Renal cortical epithelial cell (primary cell): Measurements from ENCODE around the gene SNX14. TPM values are rescaled to one million over a fixed set of nuclear protein-coding genes. Genes with fewer than 3 reads are reported as not detected.
"Not testable (repeated sequence)": the region's sequence is repeated elsewhere in the genome, so short reads cannot be mapped to it uniquely, and the experiment has no call there.

Source experiments
- DNase-seq: peaks from one replicate; pipeline ENCODE4 v3.0.0-alpha.2; 2011; ENCODE audit warnings: low read depth
- total RNA-seq: library from RNA; depleted of rRNA; stranded (reverse); fragments of >200 nt; gene quantifications from 2 replicates; pipeline ENCODE4 v1.2.3, GENCODE V29; 2014

SNX14 gene
- total RNA-seq, 1 donor from 2014 or later: 179 TPM

DNA sequence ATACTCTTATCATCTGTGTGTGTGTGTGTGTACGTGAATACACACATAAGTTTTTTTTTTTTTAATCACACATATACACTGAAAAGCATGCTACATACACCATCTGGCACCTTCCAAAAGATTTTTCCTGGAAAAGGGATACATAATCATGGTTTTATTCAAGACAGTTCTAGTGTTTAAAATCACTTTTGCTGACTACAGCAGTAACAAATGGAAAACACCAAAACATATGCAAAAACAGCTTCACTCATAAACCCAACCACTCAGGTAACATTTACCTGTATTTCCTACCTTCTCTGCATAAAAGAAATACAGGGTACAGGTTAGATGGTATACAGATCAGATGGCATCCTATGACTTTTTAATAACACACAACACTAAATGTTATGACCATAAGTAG is 2.5 kb downstream of the SNX14 start:
- DNase-seq: no peak

GRCh38 chr6:85585741-85586140 is 7.9 kb downstream of the SNX14 start:
- no peak for DNase-seq

DNA sequence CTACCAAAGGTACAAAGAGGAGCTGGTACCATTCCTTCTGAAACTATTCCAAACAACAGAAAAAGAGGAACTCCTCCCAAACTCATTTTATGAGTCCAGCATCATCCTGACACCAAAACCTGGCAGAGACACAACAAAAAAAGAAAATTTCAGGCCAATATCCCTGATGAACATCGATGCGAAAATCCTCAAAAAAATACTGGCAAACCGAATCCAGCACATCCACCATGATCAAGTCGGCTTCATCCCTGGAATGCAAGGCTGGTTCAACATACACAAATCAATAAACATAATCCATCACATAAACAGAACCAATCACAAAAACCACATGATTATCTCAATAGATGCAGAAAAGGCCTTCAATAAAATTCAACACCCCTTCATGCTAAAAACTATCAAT is 10.8 kb downstream of the SNX14 start:
- not testable (repeated sequence) for DNase-seq

DNA sequence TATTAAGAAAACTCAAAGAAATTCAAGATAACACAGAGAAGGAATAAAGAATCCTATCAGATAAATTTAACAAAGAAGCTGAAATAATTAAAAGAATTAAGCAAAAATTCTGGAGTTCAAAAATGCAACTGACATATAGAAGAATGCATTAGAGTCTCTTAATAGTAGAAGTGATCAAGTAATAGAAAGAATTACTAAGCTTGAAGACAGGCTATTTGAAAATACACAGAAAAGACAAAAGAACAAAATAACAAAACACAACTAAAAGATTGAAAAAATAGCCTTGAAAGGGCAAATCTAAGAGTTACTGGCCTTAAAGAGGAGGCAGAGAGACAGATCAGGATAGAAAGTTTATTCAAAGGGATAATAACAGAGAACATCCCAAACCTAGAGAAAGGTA is 12.1 kb downstream of the SNX14 start:
- DNase-seq: no peak

GRCh38 chr6:85580878-85581267 is 12.8 kb downstream of the SNX14 start:
- peak; percentile 67 for DNase-seq

DNA sequence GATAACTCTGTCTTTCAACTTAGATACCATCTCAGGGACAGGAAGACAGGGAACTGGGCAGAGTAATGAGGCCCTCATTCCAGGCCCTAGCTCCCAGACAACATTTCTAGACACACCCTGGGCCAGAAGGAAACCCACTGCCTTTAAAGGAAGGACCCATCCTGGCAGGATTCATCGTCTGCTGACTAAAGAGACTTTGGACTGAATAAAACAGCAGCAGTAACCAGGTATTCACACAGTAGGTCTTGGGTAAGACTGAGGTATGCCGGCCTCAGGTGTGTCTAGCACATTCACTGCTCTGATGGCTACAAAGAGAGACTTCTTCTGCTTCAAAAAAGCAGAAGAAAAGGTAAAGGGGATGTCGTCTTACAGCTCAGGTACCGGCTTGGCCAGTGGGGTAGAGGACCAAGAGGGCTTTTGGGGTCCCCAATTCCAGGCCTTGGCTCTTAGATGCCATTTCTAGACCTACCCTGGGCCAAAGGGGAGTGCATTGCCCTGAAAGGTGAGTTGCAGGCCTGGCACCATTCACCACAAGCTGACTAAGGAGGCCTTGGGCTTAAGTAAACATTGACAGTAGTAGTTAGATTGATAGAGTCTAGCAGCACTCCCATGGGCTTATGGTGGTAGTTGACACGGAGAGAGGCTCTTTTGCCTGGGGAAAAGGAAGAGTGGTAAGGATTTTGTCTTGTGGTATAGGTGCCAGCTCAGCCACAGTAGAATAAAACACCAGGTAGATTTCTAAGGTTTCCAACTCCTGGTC is 13.4 kb downstream of the SNX14 start:
- DNase-seq: peak; percentile 59

- DNase-seq: no peak
Observed at GRCh38 chr6:85579581-85579980, 14.1 kb downstream of the SNX14 start.

DNA sequence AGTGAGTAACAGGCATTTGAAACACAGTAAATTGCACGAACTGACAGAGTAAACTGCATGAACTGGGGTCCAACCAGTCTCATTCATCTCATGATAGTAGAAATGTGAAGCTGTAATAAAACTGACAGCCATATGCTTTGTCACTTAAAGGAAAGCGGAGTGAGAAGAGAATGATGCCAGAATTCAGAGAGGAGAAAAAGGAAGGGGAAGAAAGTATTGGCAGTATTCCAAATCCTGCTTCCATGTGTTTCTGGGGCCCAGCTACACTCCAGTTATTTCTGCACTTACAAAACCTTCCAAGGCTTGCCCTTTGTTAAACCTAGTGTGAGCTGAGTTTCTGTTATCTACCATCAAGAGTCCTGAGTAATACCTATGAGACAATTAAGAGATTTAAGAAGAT is 17.2 kb downstream of the SNX14 start:
- DNase-seq: no peak

- DNase-seq: peak; percentile 84
Observed at GRCh38 chr6:85574932-85575598, 18.6 kb downstream of the SNX14 start.

DNA sequence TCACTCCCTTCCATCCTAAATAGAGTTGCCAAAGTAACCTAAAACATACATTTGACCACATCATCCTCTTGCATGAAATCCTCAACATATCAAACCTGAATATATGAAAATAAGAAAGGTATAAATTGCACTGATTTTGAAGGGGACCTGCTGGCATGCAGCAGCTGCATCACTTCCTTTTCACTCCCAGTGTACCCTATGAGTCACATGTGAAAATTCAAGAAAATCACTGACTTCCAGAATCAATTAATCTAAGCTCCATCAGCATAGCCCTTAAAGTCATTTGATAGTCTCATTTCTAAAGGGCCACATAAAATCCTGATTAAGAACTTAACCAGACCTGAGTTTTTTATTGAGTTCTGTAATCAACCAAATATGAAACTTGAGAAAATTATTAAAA is 24.3 kb downstream of the SNX14 start:
- peak; percentile 52 for DNase-seq

- no peak for DNase-seq
Observed at GRCh38 chr6:85568411-85568810, 25.2 kb downstream of the SNX14 start.

DNA sequence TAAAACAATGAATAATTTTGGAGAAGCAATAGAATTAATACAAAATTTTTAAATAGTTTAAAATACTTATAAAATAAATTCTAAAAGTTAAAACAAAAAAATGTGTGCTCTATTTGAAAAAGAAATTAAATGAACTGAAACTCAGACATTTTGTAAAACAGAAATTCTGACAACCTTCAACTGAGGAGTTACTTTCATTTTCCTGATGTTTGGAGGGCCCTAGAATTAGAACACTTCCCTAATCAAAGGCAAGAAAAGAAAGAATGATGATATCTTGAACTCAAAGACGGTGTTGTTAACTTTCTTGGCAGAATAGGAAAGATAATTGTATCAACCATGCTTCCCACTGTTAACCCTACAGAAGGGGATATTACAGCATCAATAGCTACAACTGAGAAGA is 27.9 kb downstream of the SNX14 start:
- DNase-seq: no peak

- not testable (repeated sequence) for DNase-seq
Observed at GRCh38 chr6:85564223-85564622, 29.4 kb downstream of the SNX14 start.

DNA sequence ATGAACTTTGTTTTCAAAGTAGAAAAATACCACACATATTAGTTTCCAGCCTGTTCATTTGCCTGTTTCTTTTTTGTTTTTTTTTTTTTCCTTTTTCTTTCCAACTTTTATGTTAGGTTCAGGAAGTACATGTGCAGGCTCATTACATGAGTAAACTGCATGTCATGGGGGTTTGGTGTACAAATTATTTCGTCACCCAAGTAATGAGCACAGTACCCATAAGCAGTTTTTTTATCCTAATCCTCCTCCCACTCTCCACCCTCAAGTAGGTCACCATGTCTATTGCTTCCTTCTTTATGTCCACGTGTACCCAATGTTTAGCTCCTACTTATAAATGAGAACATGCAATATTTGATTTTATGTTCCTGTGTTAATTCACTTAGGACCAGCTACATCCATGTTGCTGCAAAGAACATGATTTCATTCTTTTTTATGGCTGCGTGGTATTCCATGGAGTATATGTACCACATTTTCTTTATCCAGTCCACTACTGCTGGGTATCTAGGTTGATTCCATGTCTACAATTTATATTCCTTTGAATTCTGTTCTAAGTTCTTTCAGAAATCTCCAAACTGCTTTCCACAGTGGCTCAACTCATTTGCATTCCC is 31.8 kb downstream of the SNX14 start:
- no peak for DNase-seq

- no peak for DNase-seq
Observed at GRCh38 chr6:85556992-85557668, 36.5 kb downstream of the SNX14 start.

GRCh38 chr6:85552652-85553051 is 41.0 kb downstream of the SNX14 start:
- no peak for DNase-seq

DNA sequence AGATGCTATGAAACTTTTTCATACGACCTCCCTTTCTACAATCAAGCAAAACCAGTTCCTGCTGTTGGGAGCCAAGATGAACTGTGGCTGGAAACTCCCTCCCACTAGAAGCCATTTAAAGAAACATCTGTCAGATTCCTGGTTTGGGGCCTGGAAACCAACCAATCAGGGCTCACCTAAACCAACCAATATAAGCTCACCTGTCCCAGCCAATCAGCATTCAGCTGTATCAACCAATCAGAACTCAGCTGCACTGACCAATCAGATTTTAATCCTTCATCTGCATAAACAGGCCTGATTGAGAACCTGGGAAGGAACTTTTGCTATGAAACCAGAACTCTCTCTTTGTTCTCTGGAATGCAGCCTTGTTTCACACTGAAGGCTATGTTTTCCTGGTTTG is 42.4 kb downstream of the SNX14 start:
- DNase-seq: no peak

- no peak for DNase-seq
Observed at GRCh38 chr6:85547719-85548118, 45.9 kb downstream of the SNX14 start.

DNA sequence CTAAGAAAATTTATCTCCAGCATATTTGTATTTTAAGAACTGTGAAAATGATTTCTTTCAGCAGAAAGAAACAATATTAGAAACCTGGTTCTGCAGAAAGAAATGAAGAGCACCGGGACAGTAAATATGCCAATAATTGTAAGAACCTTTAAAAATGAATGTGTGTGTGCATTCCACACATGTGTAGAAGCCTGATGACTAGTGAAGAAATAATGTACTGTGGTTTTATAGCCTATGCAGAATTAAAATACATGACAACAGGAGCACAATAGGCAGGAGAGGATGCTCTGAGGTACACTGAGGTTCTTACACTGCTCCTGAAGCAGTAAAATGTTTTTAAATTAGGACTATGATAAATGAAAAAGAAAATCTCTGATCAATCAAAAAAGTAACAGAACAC is 48.9 kb downstream of the SNX14 start:
- no peak for DNase-seq

DNA sequence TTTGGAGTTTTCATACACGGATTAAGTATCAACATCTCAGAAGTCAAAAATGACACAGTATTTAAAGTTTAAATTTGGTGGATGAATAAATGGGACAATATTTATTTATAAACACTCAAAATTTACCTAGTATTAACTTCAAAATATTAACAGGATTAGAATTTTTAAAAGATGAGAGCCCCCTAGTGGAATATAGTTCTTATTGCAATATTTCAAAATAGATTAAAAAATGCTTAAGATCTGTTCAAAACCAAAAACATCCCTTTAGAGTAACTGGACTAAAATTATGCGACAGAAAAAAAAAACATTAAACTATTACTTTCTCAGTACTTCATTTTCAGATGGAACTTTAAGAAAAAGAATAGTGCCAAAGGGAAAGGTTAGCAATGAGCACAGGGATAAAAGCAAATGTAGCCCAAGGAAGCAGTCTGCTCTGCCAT is 56.6 kb downstream of the SNX14 start:
- peak; percentile 18 for DNase-seq

- DNase-seq: not testable (repeated sequence)
Observed at GRCh38 chr6:85524281-85524680, 69.4 kb downstream of the SNX14 start.

DNA sequence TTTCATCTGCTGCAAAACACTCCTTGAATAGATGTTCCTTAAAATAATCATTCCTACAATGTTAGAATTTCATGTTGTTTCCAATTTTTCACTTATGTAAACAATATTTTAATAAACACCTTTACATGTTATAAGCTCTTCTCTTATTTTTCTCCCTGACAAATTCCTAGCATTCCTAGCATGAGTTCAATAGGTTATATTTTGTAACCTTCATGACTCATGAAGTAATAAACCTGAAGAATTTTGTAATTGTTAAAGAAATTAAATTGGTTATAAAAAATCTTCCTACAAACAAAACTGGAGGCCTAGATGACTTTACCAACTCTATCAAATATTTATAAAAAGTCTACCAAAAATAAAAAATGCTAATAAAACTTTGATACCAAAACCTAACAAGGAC is 77.5 kb downstream of the SNX14 start:
- peak; percentile 81 for DNase-seq
